Measurements from ENCODE around the gene TCIRG1.

Gene TCIRG1

GRCh38 chr11:68004551-68005335 lies 34.1 kb upstream of the TCIRG1 start:
- no peak for DNase-seq (ENCODE audit: low read depth in 2 of 2)

- DNase-seq (ENCODE audit: low read depth in 2 of 2), result no peak
Observed at GRCh38 chr11:68006606-68007166, 32.1 kb upstream of the TCIRG1 start.

GRCh38 chr11:68007498-68008380 lies 31.1 kb upstream of the TCIRG1 start:
- no peak for DNase-seq (ENCODE audit: low read depth in 2 of 2)

GRCh38 chr11:68008381-68009337 lies 30.2 kb upstream of the TCIRG1 start:
- no peak for DNase-seq (ENCODE audit: low read depth in 2 of 2)

GRCh38 chr11:68009391-68010089 lies 29.3 kb upstream of the TCIRG1 start:
- DNase-seq (ENCODE audit: low read depth in 2 of 2), result no peak

GRCh38 chr11:68010090-68011041 lies 28.5 kb upstream of the TCIRG1 start, which contains the start of gene ALDH3B1:
Gene ALDH3B1, plus strand, starts transcription at chr11:68010327. Its CDS starts 4,971 bp downstream, at chr11:68015298.
- no peak for DNase-seq (ENCODE audit: low read depth in 2 of 2)

- no peak for DNase-seq (ENCODE audit: low read depth in 2 of 2)
Observed at GRCh38 chr11:68011051-68011943, 27.5 kb upstream of the TCIRG1 start.

GRCh38 chr11:68012044-68012842 lies 26.6 kb upstream of the TCIRG1 start:
- DNase-seq (ENCODE audit: low read depth in 2 of 2), result no peak

GRCh38 chr11:68012843-68013610 lies 25.8 kb upstream of the TCIRG1 start:
- no peak for DNase-seq (ENCODE audit: low read depth in 2 of 2)

- no peak for DNase-seq (ENCODE audit: low read depth in 2 of 2)
Observed at GRCh38 chr11:68013611-68014156, 25.1 kb upstream of the TCIRG1 start.

GRCh38 chr11:68014157-68014946 lies 24.5 kb upstream of the TCIRG1 start:
- DNase-seq (ENCODE audit: low read depth in 2 of 2), result no peak

GRCh38 chr11:68014947-68015447 lies 23.8 kb upstream of the TCIRG1 start:
- no peak for DNase-seq (ENCODE audit: low read depth in 2 of 2)

- no peak for DNase-seq (ENCODE audit: low read depth in 2 of 2)
Observed at GRCh38 chr11:68015467-68015866, 23.4 kb upstream of the TCIRG1 start.

- no peak for DNase-seq (ENCODE audit: low read depth in 2 of 2)
Observed at GRCh38 chr11:68016161-68016903, 22.5 kb upstream of the TCIRG1 start.

Data from stimulated activated CD8-positive, alpha-beta memory T cell treated with anti-CD3 and anti-CD28 coated beads, Interleukin-7, amount 100 ng/mL, for 1 hour (primary cell).